AG10803 (cell line): ENCODE data around the gene SH3PXD2A.

Experiments used
- DNase-seq: peaks from one replicate; pipeline ENCODE4 v3.0.0; 2010; ENCODE audit warnings: low read depth
- H3K4me3 ChIP-seq: 2 replicates; pipeline ENCODE4 v1.5.1; 2011; ENCODE audit warnings: mild to moderate bottlenecking, low read length, control low read depth
- TF ChIP-seq, protein P1 (sequence below): conservative IDR thresholded peaks from 2 replicates; pipeline ENCODE4 v1.5.1; 2011; ENCODE audit warnings: mild to moderate bottlenecking, low read length, control low read depth, inconsistent platforms

The SH3PXD2A gene

GRCh38 chr10:103683851-103684250 lies 171.5 kb downstream of the SH3PXD2A start:
- DNase-seq = no peak
- no peak overlapping the region for H3K4me3 ChIP-seq
- TF ChIP-seq, protein P1, sequence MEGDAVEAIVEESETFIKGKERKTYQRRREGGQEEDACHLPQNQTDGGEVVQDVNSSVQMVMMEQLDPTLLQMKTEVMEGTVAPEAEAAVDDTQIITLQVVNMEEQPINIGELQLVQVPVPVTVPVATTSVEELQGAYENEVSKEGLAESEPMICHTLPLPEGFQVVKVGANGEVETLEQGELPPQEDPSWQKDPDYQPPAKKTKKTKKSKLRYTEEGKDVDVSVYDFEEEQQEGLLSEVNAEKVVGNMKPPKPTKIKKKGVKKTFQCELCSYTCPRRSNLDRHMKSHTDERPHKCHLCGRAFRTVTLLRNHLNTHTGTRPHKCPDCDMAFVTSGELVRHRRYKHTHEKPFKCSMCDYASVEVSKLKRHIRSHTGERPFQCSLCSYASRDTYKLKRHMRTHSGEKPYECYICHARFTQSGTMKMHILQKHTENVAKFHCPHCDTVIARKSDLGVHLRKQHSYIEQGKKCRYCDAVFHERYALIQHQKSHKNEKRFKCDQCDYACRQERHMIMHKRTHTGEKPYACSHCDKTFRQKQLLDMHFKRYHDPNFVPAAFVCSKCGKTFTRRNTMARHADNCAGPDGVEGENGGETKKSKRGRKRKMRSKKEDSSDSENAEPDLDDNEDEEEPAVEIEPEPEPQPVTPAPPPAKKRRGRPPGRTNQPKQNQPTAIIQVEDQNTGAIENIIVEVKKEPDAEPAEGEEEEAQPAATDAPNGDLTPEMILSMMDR = no peak

- TF ChIP-seq, protein P1 = no peak
- no peak overlapping the region for H3K4me3 ChIP-seq
- DNase-seq = peak; percentile 75
Observed at GRCh38 chr10:103682631-103683030, 172.7 kb downstream of the SH3PXD2A start.

GRCh38 chr10:103681617-103682399 lies 173.6 kb downstream of the SH3PXD2A start:
- H3K4me3 ChIP-seq = no peak overlapping the region
- peak; percentile 80 for DNase-seq
- TF ChIP-seq, protein P1 = no peak

GRCh38 chr10:103680869-103681236 lies 174.5 kb downstream of the SH3PXD2A start:
- DNase-seq = peak; percentile 87
- TF ChIP-seq, protein P1 = no peak
- no peak overlapping the region for H3K4me3 ChIP-seq

GRCh38 chr10:103679096-103679790 lies 176.1 kb downstream of the SH3PXD2A start:
- TF ChIP-seq, protein P1 = no peak
- DNase-seq = peak; percentile 24
- no peak overlapping the region for H3K4me3 ChIP-seq

GRCh38 chr10:103678178-103678526 lies 177.2 kb downstream of the SH3PXD2A start:
- peak; percentile 99 for DNase-seq
- TF ChIP-seq, protein P1 = no peak
- peak overlapping the region; percentile 86 for H3K4me3 ChIP-seq

DNA sequence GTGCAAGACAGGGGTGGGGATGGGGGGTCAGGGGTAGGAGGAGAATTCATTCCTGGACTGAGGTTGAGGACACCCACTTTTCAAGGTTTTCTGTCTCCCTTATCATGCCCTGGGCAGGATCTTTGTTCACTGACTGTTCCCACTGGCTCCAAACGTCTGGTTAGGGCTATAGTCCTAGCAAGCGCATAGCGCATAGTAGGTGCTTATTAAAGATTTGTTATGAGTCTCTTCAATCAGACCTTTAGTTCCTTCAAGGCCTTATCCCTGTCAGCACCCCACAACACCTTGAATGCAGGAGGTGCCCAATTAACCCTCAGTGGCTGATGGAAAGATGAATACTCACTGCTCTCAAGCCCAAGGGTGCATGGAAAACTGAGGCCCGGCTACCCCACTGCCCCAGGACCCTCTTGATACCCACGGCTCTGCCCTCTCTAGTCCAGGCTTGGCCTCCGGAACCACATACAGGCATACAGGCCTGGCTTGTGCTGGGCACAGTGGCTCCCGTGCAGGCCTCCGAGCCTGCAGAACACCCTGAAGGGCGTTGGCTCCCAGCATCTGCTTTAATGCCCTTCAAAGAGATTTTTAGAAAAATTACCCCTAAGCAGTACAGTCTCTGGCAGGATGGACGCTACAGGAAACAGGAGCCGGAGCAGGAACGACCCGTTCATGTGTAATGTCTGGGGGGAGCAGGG lies 177.7 kb downstream of the SH3PXD2A start:
- TF ChIP-seq, protein P1 = no peak
- peak overlapping the region; percentile 86 for H3K4me3 ChIP-seq

More for the DNA sequence above, 177.7 kb downstream of the SH3PXD2A start:
- no peak for DNase-seq
